ENCODE results near the gene EPHX1. TPM values are rescaled to one million over a fixed set of nuclear protein-coding genes. Genes with fewer than 3 reads are reported as not detected.

EPHX1 gene
- total RNA-seq, 1 experiment from 2014 or later: 4.6 TPM

DNA sequence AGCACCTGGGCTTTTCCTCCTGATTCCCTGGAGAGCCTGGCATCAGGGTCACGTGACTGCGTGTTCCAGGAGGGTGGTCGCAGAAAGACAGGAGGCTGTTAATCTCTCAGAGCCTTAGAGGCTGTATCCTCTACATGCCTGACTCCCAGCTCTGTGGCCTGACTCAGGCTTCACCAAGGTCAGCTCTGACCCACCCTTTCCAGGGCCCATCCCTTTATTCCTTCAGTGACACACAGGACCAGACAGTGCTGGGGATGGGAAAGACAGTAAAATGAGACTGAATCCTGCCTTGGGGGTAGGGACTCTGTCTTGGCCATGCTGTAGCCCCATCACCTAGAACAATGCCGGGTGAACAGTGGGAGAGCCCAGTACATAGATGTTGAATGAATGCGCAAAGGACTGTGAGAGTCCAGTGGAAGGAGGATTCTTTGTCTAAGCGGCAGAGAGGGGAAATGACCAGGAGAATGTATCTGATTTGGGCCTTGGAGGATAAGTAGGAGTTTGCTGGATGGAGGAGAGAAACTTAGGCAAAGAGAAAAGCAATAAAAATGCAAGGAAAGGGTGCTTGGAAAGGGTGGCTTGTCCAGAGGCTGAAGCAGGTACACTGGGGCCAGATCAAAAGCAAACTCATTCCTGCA, 33.0 kb downstream of the EPHX1 start:
- no peak for DNase-seq (ENCODE audit: low read depth)

GRCh38 chr1:225843426-225843795, 33.5 kb downstream of the EPHX1 start:
- no peak for DNase-seq (ENCODE audit: low read depth)

GRCh38 chr1:225844236-225845061, 34.5 kb downstream of the EPHX1 start:
- DNase-seq (ENCODE audit: low read depth): no peak

DNA sequence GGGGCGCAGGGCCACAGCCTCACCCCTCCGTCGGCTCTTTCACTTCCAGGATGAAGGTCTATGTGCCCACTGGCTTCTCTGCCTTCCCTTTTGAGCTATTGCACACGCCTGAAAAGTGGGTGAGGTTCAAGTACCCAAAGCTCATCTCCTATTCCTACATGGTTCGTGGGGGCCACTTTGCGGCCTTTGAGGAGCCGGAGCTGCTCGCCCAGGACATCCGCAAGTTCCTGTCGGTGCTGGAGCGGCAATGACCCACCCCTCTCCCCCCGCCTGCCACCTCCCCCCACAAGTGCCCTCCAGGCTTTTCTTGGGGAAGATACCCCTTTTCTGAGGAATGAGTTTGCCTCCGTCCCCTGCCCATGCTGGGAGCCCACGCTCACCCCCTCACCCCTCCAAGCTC, 35.2 kb downstream of the EPHX1 start:
- no peak for DNase-seq (ENCODE audit: low read depth)

- peak; percentile 78 for DNase-seq (ENCODE audit: low read depth)
These were observed 35.8 kb downstream of the EPHX1 start for GRCh38 chr1:225845571-225846259.

DNA sequence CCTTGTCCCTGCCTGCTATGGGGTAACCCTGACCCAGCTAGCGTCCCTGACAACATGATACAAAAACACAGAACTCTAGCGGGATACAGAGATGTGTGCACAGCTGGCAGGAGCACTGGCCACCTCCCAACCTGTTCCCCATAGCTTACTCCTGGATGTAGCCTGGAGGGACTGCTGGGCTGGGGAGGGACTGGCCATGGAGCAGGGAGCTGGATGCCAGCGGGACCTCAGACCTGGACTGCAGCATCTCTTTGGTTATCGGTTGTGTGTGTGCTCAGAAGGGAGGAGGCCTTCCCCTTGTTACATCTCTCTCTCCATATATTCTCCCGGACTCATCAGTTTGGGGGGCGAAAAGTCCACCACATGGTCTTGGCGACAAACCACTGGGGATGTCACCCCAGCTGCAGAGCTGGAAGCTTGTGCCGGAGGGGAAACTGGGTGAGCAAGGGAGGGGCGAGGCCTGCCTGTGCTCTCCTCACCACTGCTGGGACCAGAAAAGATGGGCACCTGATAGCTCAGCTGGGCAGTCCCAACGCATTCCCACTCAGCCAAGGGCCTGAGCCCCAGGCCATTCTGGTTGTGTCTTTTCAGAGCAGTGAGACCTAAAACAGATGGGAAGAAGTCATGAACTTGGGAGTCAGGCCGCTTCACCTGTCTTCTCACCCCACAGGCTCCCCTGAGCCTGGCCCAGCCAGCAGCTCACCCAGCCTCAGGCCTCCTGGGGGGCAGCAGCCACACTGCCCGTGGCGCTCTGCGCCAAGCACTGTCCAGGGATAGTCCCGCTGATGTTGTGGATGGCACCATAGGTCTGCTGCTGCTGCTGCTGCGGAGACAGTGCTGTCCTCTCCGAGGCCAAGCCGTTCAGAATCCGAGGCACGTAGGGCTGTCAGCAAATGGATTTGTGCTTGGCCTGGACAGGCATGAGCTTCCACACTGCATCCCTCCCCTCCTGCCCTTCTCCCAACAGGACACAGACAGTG, 36.7 kb downstream of the EPHX1 start:
- no peak for DNase-seq (ENCODE audit: low read depth)

GRCh38 chr1:225847610-225848009, 37.7 kb downstream of the EPHX1 start:
- no peak for DNase-seq (ENCODE audit: low read depth)

DNA sequence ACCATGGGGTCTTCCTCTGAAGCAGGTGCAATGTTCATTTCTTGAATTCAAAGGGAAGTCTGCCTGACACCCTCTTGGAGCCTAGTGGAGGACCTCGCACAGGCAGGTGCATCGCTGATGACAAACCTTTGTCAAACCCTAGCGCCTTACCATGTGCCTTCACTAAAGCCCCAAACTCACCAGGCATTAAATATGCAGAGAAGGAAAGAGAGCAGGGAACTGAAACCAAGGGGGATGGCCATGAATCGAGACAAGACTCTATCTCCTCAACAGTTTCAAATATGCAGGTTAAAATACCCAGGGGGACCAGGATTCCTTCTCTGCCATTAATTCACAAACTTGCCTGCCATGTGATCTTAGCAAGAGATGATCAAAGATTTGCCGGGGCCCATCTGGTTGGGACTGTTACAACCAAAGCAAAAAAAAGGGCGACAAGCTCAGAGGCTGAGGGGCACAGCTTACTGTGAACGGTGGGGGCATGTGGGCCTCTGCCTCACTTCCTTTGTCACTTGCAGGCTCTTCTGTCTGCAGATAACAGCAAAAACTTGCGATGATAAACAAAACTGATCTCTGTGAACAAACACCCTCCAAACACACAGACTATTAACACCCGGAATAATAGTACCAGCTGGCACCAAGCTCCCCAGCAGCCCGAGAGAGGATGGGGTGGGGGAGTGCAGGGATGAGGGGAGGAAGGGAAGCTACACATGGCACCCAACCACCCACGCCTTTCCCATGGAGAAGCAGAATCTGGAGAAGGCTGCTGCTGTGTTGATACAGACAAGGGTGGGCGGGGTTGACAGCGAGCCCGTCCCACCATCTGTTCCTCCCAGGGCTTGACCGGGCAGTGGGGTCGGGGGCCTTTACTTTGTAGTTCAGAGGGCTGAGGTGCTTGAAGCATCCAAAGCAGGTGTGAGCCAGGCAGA, 38.4 kb downstream of the EPHX1 start:
- no peak for DNase-seq (ENCODE audit: low read depth)

- DNase-seq (ENCODE audit: low read depth): no peak
These were observed 40.0 kb downstream of the EPHX1 start for GRCh38 chr1:225849925-225850324.

DNA sequence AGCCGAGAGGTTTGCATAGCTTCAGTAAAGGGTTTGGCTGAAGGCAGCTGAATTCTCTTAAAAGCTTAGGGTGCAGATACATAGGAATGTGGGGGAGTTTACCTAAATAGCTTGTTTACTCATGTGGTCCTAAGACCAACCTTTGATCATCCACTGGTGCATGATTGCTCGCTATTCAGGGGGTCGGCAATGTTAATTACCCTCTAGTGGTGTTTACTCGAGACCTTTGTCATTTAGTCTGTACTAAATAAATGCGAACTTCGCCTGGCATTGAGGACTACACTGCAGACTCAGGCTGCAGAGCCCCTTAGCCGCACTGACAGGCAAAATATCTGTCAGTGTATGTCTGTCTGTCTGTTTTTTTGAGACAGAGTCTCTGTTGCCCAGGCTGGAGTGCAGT, 40.4 kb downstream of the EPHX1 start:
- DNase-seq (ENCODE audit: low read depth): no peak

DNA sequence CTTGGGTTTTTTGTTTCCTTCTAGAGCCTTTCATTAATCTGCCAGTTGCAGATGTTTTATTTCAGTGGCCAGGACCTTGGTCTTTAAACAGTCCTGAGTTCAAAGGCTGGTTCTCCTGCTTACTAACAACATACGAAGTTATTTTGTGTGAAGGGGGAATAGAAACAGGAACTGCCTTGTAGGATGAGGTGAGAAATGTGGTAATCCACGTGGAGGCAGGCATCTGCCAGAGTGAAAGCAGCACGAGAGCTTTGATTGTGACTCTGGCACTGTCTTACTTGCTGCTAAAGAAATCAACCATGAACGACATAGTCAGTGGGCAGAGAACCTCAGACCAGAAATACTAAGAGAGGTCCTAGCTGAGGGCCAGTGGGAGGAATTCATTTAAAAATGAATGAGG, 41.9 kb downstream of the EPHX1 start:
- DNase-seq (ENCODE audit: low read depth): no peak

- DNase-seq (ENCODE audit: low read depth): no peak
These were observed 42.6 kb downstream of the EPHX1 start for GRCh38 chr1:225852413-225853124.

DNA sequence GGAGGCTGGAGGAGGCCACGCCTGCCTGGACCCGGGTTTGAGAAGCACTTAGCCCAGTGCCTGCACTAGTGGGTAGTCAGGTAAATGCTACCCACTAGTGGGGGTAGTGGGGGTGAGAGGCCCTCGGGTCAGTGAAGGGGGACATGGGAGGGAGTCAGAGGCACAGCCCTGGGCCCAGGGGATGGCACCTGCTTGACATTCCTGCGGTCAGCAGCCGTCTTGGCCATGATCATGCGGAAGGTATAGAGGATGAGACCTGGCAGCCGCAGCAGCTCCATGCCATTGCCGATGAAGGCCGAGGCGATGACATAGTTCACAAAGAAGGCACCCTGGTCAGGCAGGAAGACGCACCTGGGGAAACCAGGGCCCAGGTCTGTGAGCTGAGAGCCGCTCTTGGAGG, 43.5 kb downstream of the EPHX1 start:
- DNase-seq (ENCODE audit: low read depth): no peak

DNA sequence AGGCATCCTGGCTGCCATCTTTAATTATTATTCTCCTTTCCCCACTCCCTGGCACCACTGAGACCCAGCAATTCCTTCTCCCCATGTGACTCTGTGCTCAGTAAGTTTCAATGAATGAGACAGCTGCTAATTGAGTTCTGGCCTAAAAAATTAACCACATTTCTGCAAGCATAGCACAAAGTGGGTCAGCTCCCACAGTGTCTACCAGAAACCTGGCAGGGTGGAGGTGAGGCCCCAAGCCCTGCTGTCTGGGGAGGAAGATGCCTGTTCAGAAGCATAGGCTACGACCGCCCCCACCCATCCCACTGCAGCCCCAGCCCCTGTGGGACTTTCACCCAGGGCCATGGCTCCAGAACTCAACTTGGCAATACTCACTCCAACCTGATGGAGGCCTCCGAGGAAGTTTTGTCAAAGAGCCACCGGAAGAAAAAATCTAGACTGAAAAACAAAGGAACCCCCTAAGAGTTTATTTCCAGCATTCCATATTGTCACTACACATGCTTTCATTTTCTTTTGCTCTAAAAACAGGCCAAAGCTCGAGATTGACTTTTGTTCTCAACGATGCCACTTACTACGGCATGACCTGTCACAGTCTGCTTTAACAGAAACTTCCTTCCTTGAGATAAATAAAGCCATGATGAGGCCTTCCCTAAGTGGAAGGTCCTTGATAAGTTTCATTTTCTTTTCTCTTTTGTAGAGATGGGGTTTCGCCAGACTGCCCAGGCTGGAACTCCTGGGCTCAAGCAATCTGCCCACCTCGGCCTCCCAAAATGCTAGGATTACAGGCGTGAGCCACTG, 45.8 kb downstream of the EPHX1 start:
- DNase-seq (ENCODE audit: low read depth): no peak

DNA sequence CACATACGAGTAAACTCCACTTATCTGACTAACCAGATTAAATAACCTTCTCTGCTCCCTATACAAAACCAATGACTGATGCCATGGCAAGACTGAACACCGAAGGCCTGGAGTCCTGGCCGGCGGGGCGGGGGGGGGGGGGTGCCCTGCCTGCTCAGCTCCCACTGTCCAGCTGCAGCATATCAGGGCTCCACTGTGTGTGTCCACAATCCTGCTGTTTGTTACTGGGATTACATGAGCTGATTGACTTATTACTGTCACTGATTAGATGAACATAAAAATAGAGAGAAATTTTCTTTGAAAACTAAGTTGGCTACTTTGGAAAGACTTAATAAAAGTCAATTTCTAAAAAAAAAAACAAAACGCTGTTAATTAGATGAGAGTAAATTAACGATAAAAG, 47.3 kb downstream of the EPHX1 start:
- no peak for DNase-seq (ENCODE audit: low read depth)

- DNase-seq (ENCODE audit: low read depth): no peak
These were observed 49.2 kb downstream of the EPHX1 start for GRCh38 chr1:225859151-225859550.

- DNase-seq (ENCODE audit: low read depth): no peak
These were observed 50.2 kb downstream of the EPHX1 start for GRCh38 chr1:225860107-225860506.

- DNase-seq (ENCODE audit: low read depth): no peak
These were observed 51.0 kb downstream of the EPHX1 start for GRCh38 chr1:225860876-225861441.
